Choroid plexus epithelial cell (primary cell): Measurements from ENCODE around the gene ARFIP2.
A peak's percentile ranks its signal among the peaks of the same experiment; 100 is the strongest.

ENCODE experiments used
- DNase-seq: peaks from one replicate; pipeline ENCODE4 v3.0.0-alpha.2; 2010; ENCODE audit warnings: low read depth
- H3K4me3 ChIP-seq: 2 replicates; pipeline ENCODE4 v1.5.1; 2011; ENCODE audit warnings: low read depth, mild to moderate bottlenecking, control low read depth, low read length, moderate library complexity
- CTCF ChIP-seq: conservative IDR thresholded peaks from 2 replicates; pipeline ENCODE4 v1.5.1; 2011; ENCODE audit warnings: low read depth, mild to moderate bottlenecking, control low read depth, inconsistent platforms, low read length, moderate library complexity

ARFIP2 gene

GRCh38 chr11:6482441-6482840 is 1.3 kb upstream of the ARFIP2 start:
- no peak for TF ChIP-seq CTCF
- DNase-seq: no peak
- peak overlapping the region; percentile 75 for H3K4me3 ChIP-seq

GRCh38 chr11:6481924-6482275 is 769 bp upstream of the ARFIP2 start:
- H3K4me3 ChIP-seq: peak overlapping the region; percentile 75
- TF ChIP-seq CTCF: no peak
- DNase-seq: peak; percentile 33

- TF ChIP-seq CTCF: no peak
- no peak for DNase-seq
- peak overlapping the region; percentile 75 for H3K4me3 ChIP-seq
Measured at GRCh38 chr11:6480299-6480914, 724 bp downstream of the ARFIP2 start.

DNA sequence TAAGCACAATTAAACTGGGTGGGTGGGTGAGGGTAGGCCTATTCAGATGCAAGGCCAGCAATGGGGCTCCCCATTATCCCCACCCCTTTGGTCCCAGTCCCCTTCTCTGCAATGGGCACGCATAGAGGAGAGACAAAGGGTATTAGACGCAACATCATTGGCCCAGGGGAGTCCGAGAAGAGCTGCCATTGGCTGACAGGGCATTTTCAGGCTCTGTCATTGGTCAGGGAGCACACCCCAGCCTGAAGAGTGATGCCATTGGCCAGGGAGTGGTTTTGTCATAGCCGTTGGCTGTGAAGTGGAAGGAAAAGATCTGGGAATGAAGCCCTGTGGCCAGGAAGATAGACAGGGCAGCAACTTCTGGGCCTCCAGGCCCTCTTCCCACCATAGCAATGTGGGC is 4.6 kb downstream of the ARFIP2 start:
- no peak for TF ChIP-seq CTCF
- no peak for DNase-seq
- no peak overlapping the region for H3K4me3 ChIP-seq

DNA sequence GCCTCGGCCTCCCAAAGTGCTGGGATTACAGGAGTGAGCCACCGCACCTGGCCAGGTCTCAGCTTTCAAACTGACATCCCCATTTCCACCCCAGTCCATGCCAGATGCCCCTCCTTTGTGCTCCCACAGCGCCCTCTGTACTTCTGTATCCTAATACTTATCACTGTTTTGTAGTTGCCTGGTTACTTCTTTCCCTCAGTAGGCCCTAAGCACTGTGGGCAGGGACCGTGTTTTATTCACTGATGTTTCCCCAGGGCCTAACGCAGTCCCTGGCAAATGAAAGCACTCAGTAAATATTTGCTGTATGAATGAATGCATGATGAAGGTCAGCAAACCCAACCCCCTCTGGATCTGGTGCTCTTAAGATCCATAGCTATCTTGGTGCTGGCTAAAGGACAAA is 5.2 kb downstream of the ARFIP2 start:
- peak; percentile 7 for TF ChIP-seq CTCF
- DNase-seq: no peak
- no peak overlapping the region for H3K4me3 ChIP-seq

- DNase-seq: no peak
- H3K4me3 ChIP-seq: no peak overlapping the region
- no peak for TF ChIP-seq CTCF
Measured at GRCh38 chr11:6474806-6475500, 6.2 kb downstream of the ARFIP2 start.

GRCh38 chr11:6474413-6474792 is 6.7 kb downstream of the ARFIP2 start:
- H3K4me3 ChIP-seq: peak overlapping the region; percentile 84
- no peak for DNase-seq

More at GRCh38 chr11:6474413-6474792, 6.7 kb downstream of the ARFIP2 start:
- TF ChIP-seq CTCF: no peak
